GM12875 (cell line): Measurements from ENCODE around the gene FAM83F.

Experiments used
- H3K4me3 ChIP-seq: one replicate; pipeline ENCODE4 v1.5.1; 2011; ENCODE audit warnings: low read depth, low read length, control low read depth
- CTCF ChIP-seq: IDR thresholded peaks from 2 replicates; pipeline ENCODE4 v1.5.1; 2011; ENCODE audit warnings: low read depth, mild to moderate bottlenecking, control low read depth, inconsistent platforms, low read length, moderate library complexity, borderline replicate concordance; ENCODE audit not compliant: insufficient read depth

The FAM83F gene

GRCh38 chr22:40040927-40041326 lies 46.2 kb downstream of the FAM83F start:
- no peak for TF ChIP-seq CTCF
- no peak overlapping the region for H3K4me3 ChIP-seq

DNA sequence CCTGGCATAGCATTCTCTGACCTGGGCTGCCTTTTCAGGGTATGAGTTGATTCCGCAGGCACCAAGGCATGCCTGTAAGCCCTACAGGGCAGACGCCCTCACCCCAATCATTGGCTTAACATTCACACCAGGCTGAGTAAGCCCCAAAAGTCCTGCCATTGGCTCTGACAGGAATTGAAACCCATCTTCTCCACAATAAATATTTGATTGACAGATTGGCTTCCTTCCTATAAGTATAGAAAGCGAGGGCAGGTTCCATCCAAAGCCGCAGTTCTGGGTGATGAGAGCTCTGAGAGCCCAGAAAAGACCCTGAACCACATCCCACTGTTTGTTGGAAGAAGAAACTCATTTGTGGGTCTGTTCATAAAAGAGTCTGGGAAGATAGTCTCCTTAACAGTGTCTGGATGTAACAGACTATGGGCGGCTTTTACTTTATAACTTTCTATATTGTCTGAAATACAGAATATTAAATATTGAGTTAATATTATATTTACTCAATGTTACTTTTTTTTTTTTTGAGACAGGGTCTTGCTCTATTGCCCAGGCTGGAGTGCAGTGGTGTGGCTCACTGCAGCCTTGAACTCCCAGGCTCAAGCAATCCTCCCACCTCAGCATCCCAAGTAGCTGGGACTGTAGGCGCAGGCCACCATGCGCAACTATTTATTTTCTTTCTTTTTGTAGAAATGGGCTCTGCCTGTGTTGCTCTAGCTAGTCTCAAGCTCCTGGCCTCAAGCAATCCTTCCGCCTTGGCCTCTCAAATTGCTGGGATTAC lies 46.8 kb downstream of the FAM83F start:
- TF ChIP-seq CTCF = no peak
- no peak overlapping the region for H3K4me3 ChIP-seq

- H3K4me3 ChIP-seq = no peak overlapping the region
- no peak for TF ChIP-seq CTCF
Measured at GRCh38 chr22:40042312-40042711, 47.6 kb downstream of the FAM83F start.

GRCh38 chr22:40043081-40043480 lies 48.3 kb downstream of the FAM83F start:
- H3K4me3 ChIP-seq = no peak overlapping the region

DNA sequence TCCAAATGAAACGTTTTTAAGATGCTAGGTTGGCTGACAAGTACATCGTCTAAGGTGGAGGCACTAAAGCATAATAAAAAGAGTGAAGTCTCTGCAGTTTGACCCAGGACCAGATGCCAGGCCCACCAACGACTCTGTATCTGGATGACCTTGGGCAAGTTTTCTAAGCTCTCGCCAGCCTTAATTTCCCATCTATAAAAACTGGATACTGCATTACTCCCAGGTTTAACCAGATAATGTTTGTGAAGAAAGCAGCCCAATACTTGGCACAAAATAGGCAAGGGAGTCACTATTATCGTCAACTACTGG lies 49.0 kb downstream of the FAM83F start:
- no peak for TF ChIP-seq CTCF
- H3K4me3 ChIP-seq = peak overlapping the region; percentile 97

More at GRCh38 chr22:40043081-40043480, 48.3 kb downstream of the FAM83F start:
- no peak for TF ChIP-seq CTCF

GRCh38 chr22:40044102-40044869 lies 49.5 kb downstream of the FAM83F start:
- no peak for TF ChIP-seq CTCF
- H3K4me3 ChIP-seq = peak overlapping the region; percentile 97
